HEK293 (cell line): ENCODE measurements around the gene ARMC5.

Experiments
- ZBTB7A ChIP-seq: fragments of 450-650 bp; formaldehyde crosslinking; IDR thresholded peaks from 2 replicates; pipeline ENCODE4 v1.5.1; 2016; ENCODE audit warnings: low read depth, missing biosample characterization, missing genetic modification characterization
- ZFP3 ChIP-seq: fragments of 450-650 bp; formaldehyde crosslinking; IDR thresholded peaks from 2 replicates; pipeline ENCODE4 v1.5.1; 2016; ENCODE audit warnings: low read depth, missing biosample characterization, missing genetic modification characterization
- TF ChIP-seq, protein P1 (sequence below): fragments of 450-650 bp; formaldehyde crosslinking; IDR thresholded peaks from 2 replicates; pipeline ENCODE4 v1.5.1; 2016; ENCODE audit warnings: missing biosample characterization, missing genetic modification characterization

DNA sequence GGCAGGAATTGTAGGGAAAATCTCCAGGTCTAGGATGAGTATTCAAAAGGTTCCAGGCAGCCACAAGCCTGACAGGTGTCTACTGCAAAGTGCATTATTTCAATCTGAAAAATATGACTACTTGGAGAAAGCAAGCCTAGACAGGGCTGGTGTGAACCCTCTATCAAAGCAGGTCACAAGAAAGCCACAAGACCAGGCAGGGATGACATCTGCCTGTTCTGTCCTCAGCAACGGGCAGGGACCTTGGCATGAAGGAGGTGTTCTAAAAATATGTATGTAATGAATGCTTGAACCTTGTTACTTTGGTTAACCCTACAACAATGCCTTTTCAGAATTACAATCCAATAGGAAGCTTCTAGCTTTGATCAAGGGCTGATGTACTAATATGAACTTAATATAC lies 30.0 kb upstream of the ARMC5 start:
- TF ChIP-seq, protein P1, sequence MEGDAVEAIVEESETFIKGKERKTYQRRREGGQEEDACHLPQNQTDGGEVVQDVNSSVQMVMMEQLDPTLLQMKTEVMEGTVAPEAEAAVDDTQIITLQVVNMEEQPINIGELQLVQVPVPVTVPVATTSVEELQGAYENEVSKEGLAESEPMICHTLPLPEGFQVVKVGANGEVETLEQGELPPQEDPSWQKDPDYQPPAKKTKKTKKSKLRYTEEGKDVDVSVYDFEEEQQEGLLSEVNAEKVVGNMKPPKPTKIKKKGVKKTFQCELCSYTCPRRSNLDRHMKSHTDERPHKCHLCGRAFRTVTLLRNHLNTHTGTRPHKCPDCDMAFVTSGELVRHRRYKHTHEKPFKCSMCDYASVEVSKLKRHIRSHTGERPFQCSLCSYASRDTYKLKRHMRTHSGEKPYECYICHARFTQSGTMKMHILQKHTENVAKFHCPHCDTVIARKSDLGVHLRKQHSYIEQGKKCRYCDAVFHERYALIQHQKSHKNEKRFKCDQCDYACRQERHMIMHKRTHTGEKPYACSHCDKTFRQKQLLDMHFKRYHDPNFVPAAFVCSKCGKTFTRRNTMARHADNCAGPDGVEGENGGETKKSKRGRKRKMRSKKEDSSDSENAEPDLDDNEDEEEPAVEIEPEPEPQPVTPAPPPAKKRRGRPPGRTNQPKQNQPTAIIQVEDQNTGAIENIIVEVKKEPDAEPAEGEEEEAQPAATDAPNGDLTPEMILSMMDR (tag by site-specific recombination), result no peak
- no peak for TF ChIP-seq ZBTB7A
- no peak for TF ChIP-seq ZFP3 (tag by site-specific recombination)
